Neural progenitor cell (in vitro differentiated cells): ENCODE results near the gene TTLL10. TPM values are rescaled to one million over a fixed set of nuclear protein-coding genes. Genes with fewer than 3 reads are reported as not detected.
A peak's percentile ranks its signal among the peaks of the same experiment; 100 is the strongest.

Experiments
- DNase-seq: peaks from one replicate; pipeline ENCODE4 v3.0.0-alpha.2; 2016; ENCODE audit warnings: low spot score
- H2AFZ ChIP-seq: fragments of 200-600 bp; sonication (generic); replicated peaks from 2 replicates; pipeline ENCODE4 v1.6.1; 2016; ENCODE audit warnings: antibody characterized with exemption
- H3F3A ChIP-seq: fragments of 200-600 bp; sonication (generic); 2 replicates; pipeline ENCODE4 v1.6.1; 2016; ENCODE audit warnings: antibody characterized with exemption, low read depth
- H3K27ac ChIP-seq: fragments of 200-600 bp; sonication (generic); 2 replicates; pipeline ENCODE4 v1.5.1; 2016; ENCODE audit warnings: mild to moderate bottlenecking
- H3K27me3 ChIP-seq: fragments of 200-600 bp; sonication (generic); 2 replicates; pipeline ENCODE4 v1.6.1; 2016; ENCODE audit warnings: mild to moderate bottlenecking, moderate library complexity
- H3K36me3 ChIP-seq: fragments of 200-600 bp; sonication (generic); 2 replicates; pipeline ENCODE4 v1.5.1; 2016
- H3K4me1 ChIP-seq: fragments of 200-600 bp; sonication (generic); 2 replicates; pipeline ENCODE4 v1.6.1; 2016; ENCODE audit warnings: mixed run types
- H3K4me2 ChIP-seq: fragments of 200-600 bp; sonication (generic); 2 replicates; pipeline ENCODE4 v1.6.1; 2016
- H3K4me3 ChIP-seq: fragments of 200-600 bp; sonication (generic); 2 replicates; pipeline ENCODE4 v1.5.1; 2016
- H3K79me2 ChIP-seq: fragments of 200-600 bp; sonication (generic); 2 replicates; pipeline ENCODE4 v1.6.1; 2016; ENCODE audit warnings: low read depth
- H3K9ac ChIP-seq: fragments of 200-600 bp; sonication (generic); 2 replicates; pipeline ENCODE4 v1.6.1; 2016
- H3K9me3 ChIP-seq: fragments of 200-600 bp; sonication (generic); 2 replicates; pipeline ENCODE4 v1.5.1; 2016; ENCODE audit warnings: low read depth
- H4K20me1 ChIP-seq: fragments of 200-600 bp; sonication (generic); 2 replicates; pipeline ENCODE4 v1.6.1; 2016; ENCODE audit warnings: low read depth
- H3K27ac Mint-ChIP-seq: 3 replicates; pipeline ENCODE4 v1.8.0; 2021; ENCODE audit warnings: mixed read lengths
- H3K27me3 Mint-ChIP-seq: 2 replicates; pipeline ENCODE4 v1.8.0; 2022; ENCODE audit warnings: low read depth, mild to moderate bottlenecking, inconsistent platforms, moderate library complexity, mixed read lengths; ENCODE audit not compliant: insufficient read depth
- H3K36me3 Mint-ChIP-seq: 3 replicates; pipeline ENCODE4 v1.8.0; 2021; ENCODE audit warnings: mixed read lengths
- H3K4me1 Mint-ChIP-seq: 3 replicates; pipeline ENCODE4 v1.8.0; 2021; ENCODE audit warnings: mixed read lengths
- H3K4me3 Mint-ChIP-seq: 3 replicates; pipeline ENCODE4 v1.8.0; 2021; ENCODE audit warnings: mild to moderate bottlenecking, moderate library complexity, mixed read lengths
- H3K9me3 Mint-ChIP-seq: 3 replicates; pipeline ENCODE4 v1.8.0; 2020; ENCODE audit warnings: mixed read lengths
- EZH2 ChIP-seq: fragments of 200-600 bp; sonication (generic); IDR thresholded peaks from 2 replicates; pipeline ENCODE4 v1.6.1; 2017; ENCODE audit warnings: antibody characterized with exemption, mild to moderate bottlenecking, moderate library complexity
- EZH2phosphoT487 ChIP-seq: fragments of 200-600 bp; sonication (generic); IDR thresholded peaks from 2 replicates; pipeline ENCODE4 v1.6.1; 2017; ENCODE audit warnings: antibody characterized with exemption
- total RNA-seq: library from RNA; depleted of rRNA; stranded (reverse); fragments of >200 nt; gene quantifications from 2 replicates; pipeline ENCODE4 v1.2.3, GENCODE V29; 2015; ENCODE audit warnings: low replicate concordance
- TF ChIP-seq, protein P1 (sequence below): fragments of 200-600 bp; sonication (generic); IDR thresholded peaks from 2 replicates; pipeline ENCODE4 v1.5.1; 2017; ENCODE audit warnings: antibody characterized with exemption, mild to moderate bottlenecking

Gene TTLL10
- total RNA-seq, 1 donor from 2014 or later = not detected

DNA sequence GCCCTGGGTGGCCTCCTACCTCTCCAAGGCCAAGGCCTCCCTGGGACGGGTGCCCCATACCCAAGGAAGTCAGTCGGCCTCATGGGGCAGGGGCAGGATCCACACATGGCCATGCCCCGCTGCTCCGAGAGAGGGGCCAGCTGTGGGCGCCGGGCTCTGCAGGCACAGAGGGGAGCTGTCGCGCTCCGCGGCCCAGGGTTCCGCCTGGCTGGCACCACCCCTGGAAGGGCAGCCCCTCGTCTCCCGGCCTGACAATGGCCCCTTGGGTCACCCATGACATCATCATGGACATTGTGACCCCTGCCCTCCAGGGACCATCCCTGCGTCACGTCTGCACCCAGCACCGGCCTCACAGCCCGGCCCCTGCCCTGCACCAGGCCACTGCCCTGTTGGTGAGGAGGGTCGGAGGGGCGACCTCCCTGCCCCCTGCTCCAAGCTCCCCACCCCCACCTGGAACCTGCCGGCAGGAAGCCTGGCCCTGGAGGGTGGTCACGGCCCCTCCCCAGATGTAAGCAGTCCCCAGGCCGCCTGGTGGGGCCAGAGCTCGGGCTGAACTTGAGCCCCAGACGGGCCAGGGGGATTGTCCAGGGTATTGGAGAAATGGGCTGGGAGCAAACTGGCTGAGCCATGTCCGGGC, 5.8 kb downstream of the TTLL10 start:
- Histone ChIP-seq H3K36me3 (no peaks in the 10 kb centered on the region), H3K79me2 (no peaks in the 10 kb centered on the region), H2AFZ (no peak overlapping the region), H3K9ac (no peak overlapping the region), H3K4me3 (no peak overlapping the region), H3F3A (peaks cover 3% of the 10 kb centered on the region), H3K9me3 (no peaks in the 10 kb centered on the region), H3K4me1 (no peaks in the 10 kb centered on the region), H4K20me1 (no peaks in the 10 kb centered on the region), H3K27ac (no peak overlapping the region), H3K27me3 (peaks cover 30% of the 10 kb centered on the region), H3K4me2 (no peak overlapping the region)
- H3K4me3 Mint-ChIP-seq = no peak overlapping the region
- peak; percentile 2 for DNase-seq
- peaks cover 18% of the 10 kb centered on the region for H3K4me1 Mint-ChIP-seq
- peaks cover 14% of the 10 kb centered on the region for H3K27me3 Mint-ChIP-seq
- H3K36me3 Mint-ChIP-seq = no peaks in the 10 kb centered on the region
- no peak overlapping the region for H3K27ac Mint-ChIP-seq
- no peaks in the 10 kb centered on the region for H3K9me3 Mint-ChIP-seq
- TF ChIP-seq EZH2phosphoT487 = no peak
- TF ChIP-seq EZH2 = no peak
- TF ChIP-seq, protein P1, sequence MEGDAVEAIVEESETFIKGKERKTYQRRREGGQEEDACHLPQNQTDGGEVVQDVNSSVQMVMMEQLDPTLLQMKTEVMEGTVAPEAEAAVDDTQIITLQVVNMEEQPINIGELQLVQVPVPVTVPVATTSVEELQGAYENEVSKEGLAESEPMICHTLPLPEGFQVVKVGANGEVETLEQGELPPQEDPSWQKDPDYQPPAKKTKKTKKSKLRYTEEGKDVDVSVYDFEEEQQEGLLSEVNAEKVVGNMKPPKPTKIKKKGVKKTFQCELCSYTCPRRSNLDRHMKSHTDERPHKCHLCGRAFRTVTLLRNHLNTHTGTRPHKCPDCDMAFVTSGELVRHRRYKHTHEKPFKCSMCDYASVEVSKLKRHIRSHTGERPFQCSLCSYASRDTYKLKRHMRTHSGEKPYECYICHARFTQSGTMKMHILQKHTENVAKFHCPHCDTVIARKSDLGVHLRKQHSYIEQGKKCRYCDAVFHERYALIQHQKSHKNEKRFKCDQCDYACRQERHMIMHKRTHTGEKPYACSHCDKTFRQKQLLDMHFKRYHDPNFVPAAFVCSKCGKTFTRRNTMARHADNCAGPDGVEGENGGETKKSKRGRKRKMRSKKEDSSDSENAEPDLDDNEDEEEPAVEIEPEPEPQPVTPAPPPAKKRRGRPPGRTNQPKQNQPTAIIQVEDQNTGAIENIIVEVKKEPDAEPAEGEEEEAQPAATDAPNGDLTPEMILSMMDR = no peak

DNA sequence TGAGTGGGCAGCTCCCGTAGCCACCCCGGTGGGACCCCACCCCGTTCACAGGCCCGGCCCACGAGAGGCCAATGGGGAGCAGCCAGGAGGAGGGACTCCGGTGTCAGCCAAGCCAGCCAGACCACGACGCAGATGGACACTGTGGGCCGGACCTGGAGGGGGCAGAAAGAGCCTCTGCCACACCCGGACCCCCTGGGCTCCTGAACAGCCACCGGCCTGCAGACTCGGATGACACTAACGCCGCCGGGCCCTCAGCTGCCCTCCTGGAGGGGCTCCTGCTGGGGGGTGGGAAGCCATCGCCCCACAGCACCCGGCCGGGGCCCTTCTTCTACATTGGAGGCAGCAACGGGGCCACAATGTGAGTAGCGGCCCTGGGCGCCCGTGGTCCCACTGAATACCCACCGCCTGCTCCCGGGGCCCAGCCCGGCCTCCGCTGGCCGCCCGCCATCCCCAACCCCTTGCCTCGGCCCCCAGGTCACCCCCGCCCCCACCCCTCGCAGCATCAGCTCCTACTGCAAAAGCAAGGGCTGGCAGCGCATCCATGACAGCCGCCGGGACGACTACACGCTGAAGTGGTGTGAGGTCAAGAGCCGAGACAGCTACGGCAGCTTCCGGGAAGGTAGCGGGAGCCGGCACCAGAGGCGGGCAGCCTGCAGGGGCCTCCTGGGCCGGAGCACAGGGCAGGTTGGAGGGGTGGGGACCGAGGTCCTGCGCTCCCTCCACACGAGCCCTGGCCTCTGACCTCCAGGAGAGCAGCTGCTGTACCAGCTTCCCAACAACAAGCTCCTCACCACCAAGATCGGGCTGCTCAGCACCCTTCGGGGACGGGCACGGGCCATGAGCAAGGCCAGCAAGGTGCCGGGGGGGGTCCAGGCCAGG, 6.5 kb downstream of the TTLL10 start:
- Histone ChIP-seq H3K4me1 (no peaks in the 10 kb centered on the region), H3K27ac (no peak overlapping the region), H3K36me3 (no peaks in the 10 kb centered on the region), H3K79me2 (no peaks in the 10 kb centered on the region), H3K9me3 (no peaks in the 10 kb centered on the region), H3K27me3 (peaks cover 22% of the 10 kb centered on the region), H3K9ac (no peak overlapping the region), H3F3A (no peaks in the 10 kb centered on the region), H3K4me3 (no peak overlapping the region), H4K20me1 (no peaks in the 10 kb centered on the region), H3K4me2 (no peak overlapping the region), H2AFZ (no peak overlapping the region)
- peaks cover 14% of the 10 kb centered on the region for H3K4me1 Mint-ChIP-seq
- no peak overlapping the region for H3K27ac Mint-ChIP-seq
- peak; percentile 1 for DNase-seq
- H3K9me3 Mint-ChIP-seq = no peaks in the 10 kb centered on the region
- H3K36me3 Mint-ChIP-seq = no peaks in the 10 kb centered on the region
- no peak for TF ChIP-seq EZH2
- H3K4me3 Mint-ChIP-seq = no peak overlapping the region
- H3K27me3 Mint-ChIP-seq = peaks cover 10% of the 10 kb centered on the region

DNA sequence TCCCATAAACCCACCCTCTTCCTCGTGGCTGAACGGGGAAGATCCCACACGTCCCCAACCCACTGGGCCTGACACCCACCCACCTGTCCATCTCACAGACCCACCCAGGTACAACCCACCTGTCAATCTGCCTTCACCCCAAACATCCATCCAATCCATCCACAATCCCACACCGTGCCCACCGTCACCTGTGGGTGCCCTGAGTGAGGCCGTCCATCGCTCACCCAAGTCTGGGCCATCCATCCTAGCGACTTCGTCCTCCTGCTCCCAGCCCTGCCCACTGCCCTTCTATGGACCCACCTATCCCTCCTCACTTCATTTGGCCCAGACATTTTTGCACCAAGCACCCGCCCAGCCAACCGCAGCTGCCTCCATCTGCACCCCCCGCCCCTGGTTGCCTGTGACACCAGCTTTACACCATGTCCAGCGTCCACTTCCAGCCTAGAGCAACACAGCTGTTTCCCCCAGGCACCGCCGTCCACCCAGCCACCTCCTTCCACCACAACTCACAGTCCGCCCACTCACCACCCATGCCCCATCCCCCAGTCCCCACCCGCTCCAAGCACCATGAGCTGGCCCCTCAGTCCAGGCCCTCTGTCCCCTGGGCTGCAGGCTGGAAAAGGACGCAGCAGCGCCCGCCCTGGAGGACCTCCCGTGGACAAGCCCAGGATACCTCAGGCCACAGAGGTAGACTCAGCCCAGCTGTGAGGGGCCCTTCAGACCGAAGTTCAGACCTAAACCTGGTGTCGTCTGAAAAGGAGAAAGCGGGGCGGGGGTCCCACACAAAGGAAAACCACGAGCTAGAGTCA, 7.7 kb downstream of the TTLL10 start:
- Histone ChIP-seq H3F3A (no peaks in the 10 kb centered on the region), H3K9me3 (no peaks in the 10 kb centered on the region), H3K27ac (no peak overlapping the region), H3K4me3 (no peak overlapping the region), H3K4me2 (no peak overlapping the region), H3K9ac (no peak overlapping the region), H3K79me2 (no peaks in the 10 kb centered on the region), H4K20me1 (no peaks in the 10 kb centered on the region), H2AFZ (no peak overlapping the region), H3K4me1 (no peaks in the 10 kb centered on the region), H3K27me3 (peaks cover 11% of the 10 kb centered on the region), H3K36me3 (no peaks in the 10 kb centered on the region)
- H3K27ac Mint-ChIP-seq = peak overlapping the region; percentile 47
- H3K27me3 Mint-ChIP-seq = peaks cover 13% of the 10 kb centered on the region
- H3K4me3 Mint-ChIP-seq = peak overlapping the region; percentile 16
- H3K36me3 Mint-ChIP-seq = no peaks in the 10 kb centered on the region
- H3K9me3 Mint-ChIP-seq = no peaks in the 10 kb centered on the region
- TF ChIP-seq EZH2 (no peak), EZH2phosphoT487 (no peak)
- TF ChIP-seq, protein P1 = no peak
- peak; percentile 1 for DNase-seq
- peaks cover 14% of the 10 kb centered on the region for H3K4me1 Mint-ChIP-seq
